Measurements from ENCODE around the gene POLR3A.

Gene POLR3A

DNA sequence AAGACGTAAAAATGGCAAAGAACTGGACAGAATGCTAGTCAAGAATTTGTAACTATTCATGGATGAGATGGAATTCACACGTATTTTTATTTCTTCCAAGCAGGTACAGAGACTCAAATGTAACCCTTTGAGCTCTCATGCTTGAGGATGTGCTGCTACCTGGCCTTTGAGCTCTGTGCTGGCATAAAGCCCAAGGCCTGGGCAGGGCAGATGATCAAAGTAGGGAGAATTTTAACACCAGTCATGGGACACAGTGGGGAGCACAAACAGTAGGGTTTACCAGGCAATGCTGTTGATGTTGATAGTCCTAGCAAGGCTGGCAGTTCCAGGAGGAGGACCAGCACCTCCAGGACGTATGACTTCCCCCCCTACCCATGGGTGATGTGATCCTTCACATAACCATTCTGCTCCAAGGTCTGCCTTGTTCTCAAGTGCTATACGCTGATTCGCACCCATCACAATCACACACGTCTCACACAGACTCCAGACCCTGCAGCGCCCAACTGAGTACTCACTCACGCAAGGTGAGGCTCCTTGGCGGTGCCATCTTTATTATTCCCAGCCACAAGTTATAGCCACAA is 54.1 kb downstream of the POLR3A start:
- Histone ChIP-seq H3K27me3 (ENCODE audit: control insufficient read depth, insufficient read depth, low read length) (no peaks in the 10 kb centered on the region), H3K4me3 (ENCODE audit: low read depth, low read length) (no peak overlapping the region), H3K36me3 (ENCODE audit: control insufficient read depth, insufficient read depth, low read length) (peaks cover 38% of the 10 kb centered on the region), H3K27ac (ENCODE audit: low read depth, low read length) (no peak overlapping the region), H3K9ac (ENCODE audit: low read depth, low read length) (no peak overlapping the region), H3K4me1 (ENCODE audit: control insufficient read depth, insufficient read depth, low read length) (peaks cover 11% of the 10 kb centered on the region), H3K9me3 (ENCODE audit: control insufficient read depth, insufficient read depth, low read length) (no peaks in the 10 kb centered on the region)

GRCh38 chr10:77974396-77975074 is 54.8 kb downstream of the POLR3A start:
- Histone ChIP-seq H3K9me3 (ENCODE audit: control insufficient read depth, insufficient read depth, low read length) (no peaks in the 10 kb centered on the region), H3K27ac (ENCODE audit: low read depth, low read length) (no peak overlapping the region), H3K4me3 (ENCODE audit: low read depth, low read length) (no peak overlapping the region), H3K9ac (ENCODE audit: low read depth, low read length) (no peak overlapping the region), H3K36me3 (ENCODE audit: control insufficient read depth, insufficient read depth, low read length) (peaks cover 32% of the 10 kb centered on the region), H3K27me3 (ENCODE audit: control insufficient read depth, insufficient read depth, low read length) (no peaks in the 10 kb centered on the region), H3K4me1 (ENCODE audit: control insufficient read depth, insufficient read depth, low read length) (peaks cover 11% of the 10 kb centered on the region)

DNA sequence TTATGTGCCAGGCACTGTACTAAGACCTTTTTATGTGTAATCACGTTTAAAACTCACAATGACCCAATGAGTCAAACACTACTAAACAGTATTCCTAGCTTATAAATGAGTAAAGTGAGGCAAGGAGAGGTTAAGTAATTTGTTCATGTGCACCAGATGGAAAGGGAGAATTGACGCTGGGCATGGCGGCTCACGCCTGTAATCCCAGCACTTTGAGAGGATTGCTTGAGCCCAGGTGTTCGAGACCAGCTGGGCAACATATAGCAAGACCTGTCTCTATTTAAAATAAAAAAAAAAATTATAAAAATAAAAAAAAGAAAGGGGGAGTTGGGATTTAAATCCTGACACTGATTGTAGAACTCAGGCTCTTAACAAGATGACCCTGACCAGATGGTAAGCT is 56.0 kb downstream of the POLR3A start:
- H3K36me3 ChIP-seq (ENCODE audit: control insufficient read depth, insufficient read depth, low read length): peaks cover 21% of the 10 kb centered on the region
- H3K4me1 ChIP-seq (ENCODE audit: control insufficient read depth, insufficient read depth, low read length): peaks cover 11% of the 10 kb centered on the region
- H3K9me3 ChIP-seq (ENCODE audit: control insufficient read depth, insufficient read depth, low read length): no peaks in the 10 kb centered on the region
- H3K27ac ChIP-seq (ENCODE audit: low read depth, low read length): no peak overlapping the region
- no peak overlapping the region for H3K9ac ChIP-seq (ENCODE audit: low read depth, low read length)
- no peak overlapping the region for H3K4me3 ChIP-seq (ENCODE audit: low read depth, low read length)
- no peaks in the 10 kb centered on the region for H3K27me3 ChIP-seq (ENCODE audit: control insufficient read depth, insufficient read depth, low read length)

GRCh38 chr10:77972148-77972547 is 57.2 kb downstream of the POLR3A start:
- H3K9ac ChIP-seq (ENCODE audit: low read depth, low read length): no peak overlapping the region
- H3K27ac ChIP-seq (ENCODE audit: low read depth, low read length): no peak overlapping the region
- H3K27me3 ChIP-seq (ENCODE audit: control insufficient read depth, insufficient read depth, low read length): no peaks in the 10 kb centered on the region
- no peaks in the 10 kb centered on the region for H3K9me3 ChIP-seq (ENCODE audit: control insufficient read depth, insufficient read depth, low read length)
- H3K4me3 ChIP-seq (ENCODE audit: low read depth, low read length): no peak overlapping the region
- peaks cover 10% of the 10 kb centered on the region for H3K36me3 ChIP-seq (ENCODE audit: control insufficient read depth, insufficient read depth, low read length)
- H3K4me1 ChIP-seq (ENCODE audit: control insufficient read depth, insufficient read depth, low read length): peaks cover 11% of the 10 kb centered on the region

DNA sequence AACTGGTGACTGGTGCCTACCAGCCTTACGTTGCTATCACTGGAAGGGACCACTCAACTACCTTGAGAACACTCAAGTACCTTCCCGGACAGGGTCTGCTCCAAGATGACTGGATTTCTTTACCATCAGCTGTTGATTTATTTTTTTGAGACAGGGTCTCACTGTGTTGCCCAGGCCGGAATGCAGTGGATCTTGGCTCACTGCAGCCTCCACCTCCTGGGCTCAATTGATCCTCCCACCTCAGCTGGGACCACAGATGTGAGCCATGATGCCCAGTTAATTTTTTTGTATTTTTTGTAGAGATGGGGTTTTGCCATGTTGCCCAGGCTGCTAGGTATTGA is 57.5 kb downstream of the POLR3A start:
- Histone ChIP-seq H3K4me3 (ENCODE audit: low read depth, low read length) (no peak overlapping the region), H3K36me3 (ENCODE audit: control insufficient read depth, insufficient read depth, low read length) (peaks cover 6% of the 10 kb centered on the region), H3K4me1 (ENCODE audit: control insufficient read depth, insufficient read depth, low read length) (peaks cover 11% of the 10 kb centered on the region), H3K27me3 (ENCODE audit: control insufficient read depth, insufficient read depth, low read length) (no peaks in the 10 kb centered on the region), H3K9ac (ENCODE audit: low read depth, low read length) (no peak overlapping the region), H3K27ac (ENCODE audit: low read depth, low read length) (peak overlapping the region; percentile 73), H3K9me3 (ENCODE audit: control insufficient read depth, insufficient read depth, low read length) (no peaks in the 10 kb centered on the region)

DNA sequence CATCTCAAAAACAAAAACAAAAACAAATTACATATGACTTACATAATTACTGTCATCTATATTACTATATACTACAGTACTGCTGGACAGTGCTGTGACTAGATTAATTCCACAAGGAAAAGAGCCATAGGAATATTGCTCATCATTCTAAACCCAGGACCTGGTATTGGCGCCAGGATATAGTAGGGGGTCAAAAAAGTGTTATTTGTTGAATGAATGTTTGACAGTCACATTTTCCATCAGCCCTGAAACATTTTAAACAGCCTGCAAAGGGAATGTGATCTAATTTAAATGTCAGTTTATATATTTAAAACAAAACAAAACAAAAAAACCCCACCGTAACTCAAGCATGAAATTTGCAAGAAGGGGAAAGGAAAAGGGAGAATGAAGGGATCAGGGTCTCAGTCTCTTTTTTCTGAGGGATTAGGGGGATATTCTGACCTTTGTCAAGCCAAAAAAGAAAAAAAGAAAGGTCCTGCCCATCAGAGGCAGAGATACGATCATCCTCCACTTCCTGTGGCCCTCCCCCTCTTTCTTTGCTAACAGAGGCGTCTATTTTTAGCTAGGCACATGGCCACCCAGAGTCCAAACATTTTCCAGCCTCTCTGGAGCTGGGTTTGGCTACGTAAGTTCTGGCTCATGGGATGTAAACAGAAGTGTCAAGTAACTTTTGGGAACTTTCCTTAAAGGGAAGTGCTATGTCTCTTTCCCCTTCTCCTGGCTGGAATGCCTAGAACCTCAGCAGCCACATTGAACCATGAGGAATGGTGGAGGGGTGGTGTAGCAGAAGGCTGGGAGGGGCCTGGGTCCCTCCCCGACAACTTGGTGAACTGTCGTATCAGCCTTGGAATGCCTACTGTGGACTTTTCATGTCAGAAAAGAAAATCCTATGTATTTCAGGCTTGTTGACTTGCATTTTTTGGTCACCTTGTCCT is 58.2 kb downstream of the POLR3A start:
- Histone ChIP-seq H3K9me3 (ENCODE audit: control insufficient read depth, insufficient read depth, low read length) (no peaks in the 10 kb centered on the region), H3K27ac (ENCODE audit: low read depth, low read length) (peak overlapping the region; percentile 73), H3K9ac (ENCODE audit: low read depth, low read length) (no peak overlapping the region), H3K27me3 (ENCODE audit: control insufficient read depth, insufficient read depth, low read length) (no peaks in the 10 kb centered on the region), H3K4me1 (ENCODE audit: control insufficient read depth, insufficient read depth, low read length) (peaks cover 11% of the 10 kb centered on the region), H3K4me3 (ENCODE audit: low read depth, low read length) (no peak overlapping the region), H3K36me3 (ENCODE audit: control insufficient read depth, insufficient read depth, low read length) (no peaks in the 10 kb centered on the region)

GRCh38 chr10:77969114-77969513 is 60.2 kb downstream of the POLR3A start:
- H3K27ac ChIP-seq (ENCODE audit: low read depth, low read length): no peak overlapping the region
- no peaks in the 10 kb centered on the region for H3K27me3 ChIP-seq (ENCODE audit: control insufficient read depth, insufficient read depth, low read length)

DNA sequence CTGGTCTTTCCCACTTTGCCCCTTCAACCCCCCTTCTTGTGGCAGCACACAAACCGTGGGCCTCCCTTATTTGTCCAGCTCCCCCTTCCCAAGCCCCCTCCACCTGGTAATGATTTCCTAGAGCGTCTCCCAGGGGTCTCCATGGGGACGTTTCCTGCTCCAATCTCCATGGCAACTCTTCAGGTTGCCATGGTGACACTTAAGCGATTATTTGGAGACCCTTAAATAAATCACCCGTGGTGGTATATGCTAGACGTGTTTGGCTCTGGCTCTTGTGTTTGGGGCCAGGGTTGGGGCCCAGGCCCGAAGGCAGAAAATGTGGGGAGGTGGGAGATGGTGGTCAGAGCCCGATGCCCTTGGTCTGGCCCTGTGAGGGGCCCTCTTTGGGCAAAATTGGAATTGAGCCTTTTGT is 61.7 kb downstream of the POLR3A start:
- peaks cover 9% of the 10 kb centered on the region; the same call in 1 of the 2 replicates for H3K9me3 ChIP-seq (ENCODE audit: control insufficient read depth, insufficient read depth, low read length)

More at GRCh38 chr10:77969114-77969513, 60.2 kb downstream of the POLR3A start:
- Histone ChIP-seq H3K36me3 (ENCODE audit: control insufficient read depth, insufficient read depth, low read length) (no peaks in the 10 kb centered on the region), H3K4me3 (ENCODE audit: low read depth, low read length) (no peak overlapping the region), H3K4me1 (ENCODE audit: control insufficient read depth, insufficient read depth, low read length) (peaks cover 8% of the 10 kb centered on the region), H3K9ac (ENCODE audit: low read depth, low read length) (no peak overlapping the region), H3K9me3 (ENCODE audit: control insufficient read depth, insufficient read depth, low read length) (peaks cover 3% of the 10 kb centered on the region; the same call in 1 of the 2 replicates)

DNA sequence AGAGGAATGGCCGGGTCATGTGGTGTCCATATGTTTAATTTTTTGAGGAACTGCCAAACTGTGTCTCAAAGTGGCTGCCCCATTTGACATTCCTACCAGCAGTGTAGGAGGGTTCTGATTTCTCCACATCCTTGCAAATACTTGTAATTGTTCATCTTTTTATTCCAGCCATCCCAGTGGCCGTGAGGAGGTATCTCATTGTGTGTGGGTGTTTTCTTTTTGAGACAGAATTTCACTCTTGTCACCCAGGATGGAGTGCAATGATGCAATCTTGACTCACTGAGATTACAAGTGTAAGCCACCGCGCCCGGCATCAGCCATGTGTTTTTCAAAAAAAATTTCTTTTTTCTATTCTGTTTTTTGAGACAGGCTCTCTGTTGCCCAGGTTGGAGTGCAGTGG is 64.0 kb downstream of the POLR3A start:
- Histone ChIP-seq H3K36me3 (ENCODE audit: control insufficient read depth, insufficient read depth, low read length) (no peaks in the 10 kb centered on the region), H3K9me3 (ENCODE audit: control insufficient read depth, insufficient read depth, low read length) (peaks cover 9% of the 10 kb centered on the region; the same call in 1 of the 2 replicates), H3K4me1 (ENCODE audit: control insufficient read depth, insufficient read depth, low read length) (no peaks in the 10 kb centered on the region), H3K9ac (ENCODE audit: low read depth, low read length) (no peak overlapping the region), H3K27ac (ENCODE audit: low read depth, low read length) (no peak overlapping the region), H3K4me3 (ENCODE audit: low read depth, low read length) (no peak overlapping the region), H3K27me3 (ENCODE audit: control insufficient read depth, insufficient read depth, low read length) (no peaks in the 10 kb centered on the region)

More for the DNA sequence above, 61.7 kb downstream of the POLR3A start:
- no peaks in the 10 kb centered on the region for H3K27me3 ChIP-seq (ENCODE audit: control insufficient read depth, insufficient read depth, low read length)
- no peak overlapping the region for H3K4me3 ChIP-seq (ENCODE audit: low read depth, low read length)
- H3K9ac ChIP-seq (ENCODE audit: low read depth, low read length): no peak overlapping the region
- no peak overlapping the region for H3K27ac ChIP-seq (ENCODE audit: low read depth, low read length)
- H3K36me3 ChIP-seq (ENCODE audit: control insufficient read depth, insufficient read depth, low read length): no peaks in the 10 kb centered on the region
- H3K4me1 ChIP-seq (ENCODE audit: control insufficient read depth, insufficient read depth, low read length): peaks cover 8% of the 10 kb centered on the region

DNA sequence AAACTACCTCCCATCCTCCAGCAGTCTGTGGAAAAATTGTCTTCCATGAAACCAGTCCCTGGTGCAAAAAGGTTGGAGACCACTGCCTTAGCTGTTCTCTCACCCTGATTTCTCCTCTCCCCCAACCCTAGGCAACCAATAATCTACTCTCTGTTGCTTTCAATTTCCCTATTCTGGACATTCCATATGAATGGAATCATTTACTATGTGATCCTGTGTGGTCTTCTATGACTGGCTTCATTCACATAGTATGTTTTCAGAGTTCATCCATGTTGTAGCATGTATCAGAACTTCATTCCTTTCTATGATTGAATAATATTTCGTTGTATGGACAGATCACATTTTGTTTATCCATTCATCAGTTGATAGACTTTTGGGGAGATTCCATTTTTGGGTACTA is 64.5 kb downstream of the POLR3A start:
- Histone ChIP-seq H3K4me3 (ENCODE audit: low read depth, low read length) (no peak overlapping the region), H3K36me3 (ENCODE audit: control insufficient read depth, insufficient read depth, low read length) (no peaks in the 10 kb centered on the region), H3K9ac (ENCODE audit: low read depth, low read length) (no peak overlapping the region), H3K4me1 (ENCODE audit: control insufficient read depth, insufficient read depth, low read length) (no peaks in the 10 kb centered on the region), H3K9me3 (ENCODE audit: control insufficient read depth, insufficient read depth, low read length) (peaks cover 9% of the 10 kb centered on the region; the same call in 1 of the 2 replicates), H3K27me3 (ENCODE audit: control insufficient read depth, insufficient read depth, low read length) (no peaks in the 10 kb centered on the region), H3K27ac (ENCODE audit: low read depth, low read length) (no peak overlapping the region)

DNA sequence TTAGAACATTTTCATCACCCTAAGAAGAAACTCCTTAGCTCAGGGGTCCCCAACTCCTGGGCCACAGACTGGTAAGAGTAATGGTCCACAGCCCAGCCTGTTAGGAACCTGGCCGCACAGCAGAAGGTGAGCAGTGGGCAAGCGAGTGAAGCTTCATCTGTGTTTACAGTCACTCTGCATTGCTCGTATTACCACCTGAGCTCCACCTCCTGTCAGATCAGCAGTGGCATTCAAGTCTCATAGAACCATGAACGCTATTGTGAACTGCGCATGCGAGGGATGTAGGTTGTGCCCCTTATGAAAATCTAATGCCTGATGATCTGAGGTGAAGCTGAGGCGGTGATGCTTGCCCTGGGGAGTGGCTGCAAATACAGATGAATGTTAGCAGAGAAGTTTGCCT is 65.4 kb downstream of the POLR3A start:
- H3K27me3 ChIP-seq (ENCODE audit: control insufficient read depth, insufficient read depth, low read length): no peaks in the 10 kb centered on the region
- peaks cover 9% of the 10 kb centered on the region; the same call in 1 of the 2 replicates for H3K9me3 ChIP-seq (ENCODE audit: control insufficient read depth, insufficient read depth, low read length)
- H3K36me3 ChIP-seq (ENCODE audit: control insufficient read depth, insufficient read depth, low read length): no peaks in the 10 kb centered on the region
- no peak overlapping the region for H3K27ac ChIP-seq (ENCODE audit: low read depth, low read length)
- H3K9ac ChIP-seq (ENCODE audit: low read depth, low read length): no peak overlapping the region
- H3K4me3 ChIP-seq (ENCODE audit: low read depth, low read length): no peak overlapping the region
- H3K4me1 ChIP-seq (ENCODE audit: control insufficient read depth, insufficient read depth, low read length): no peaks in the 10 kb centered on the region
